GM19467 (cell line): ENCODE data around the gene HERC3.
"Not testable (repeated sequence)": the region's sequence is repeated elsewhere in the genome, so short reads cannot be mapped to it uniquely, and the experiment has no call there.

Experiments
- ATAC-seq: cut with Tn5 transposase; IDR thresholded peaks from one replicate; pipeline ENCODE4 v1.9.1; 2021; ENCODE audit warnings: mild to moderate bottlenecking, moderate library complexity; ENCODE audit not compliant: unreplicated experiment

Gene HERC3

GRCh38 chr4:88606832-88607231, 14.6 kb downstream of the HERC3 start:
- ATAC-seq: no peak

- no peak for ATAC-seq
Observed at GRCh38 chr4:88609387-88609786, 17.1 kb downstream of the HERC3 start.

- not testable (repeated sequence) for ATAC-seq
Observed at GRCh38 chr4:88609794-88610193, 17.5 kb downstream of the HERC3 start.

- no peak for ATAC-seq
Observed at GRCh38 chr4:88610771-88611170, 18.5 kb downstream of the HERC3 start.

GRCh38 chr4:88613417-88613875, 21.2 kb downstream of the HERC3 start:
- peak; percentile 51 for ATAC-seq

- ATAC-seq: no peak
Observed at GRCh38 chr4:88614058-88614457, 21.8 kb downstream of the HERC3 start.

- ATAC-seq: no peak
Observed at GRCh38 chr4:88616275-88617150, 24.2 kb downstream of the HERC3 start.

- ATAC-seq: no peak
Observed at GRCh38 chr4:88618782-88619485, 26.7 kb downstream of the HERC3 start.

GRCh38 chr4:88619971-88620370, 27.7 kb downstream of the HERC3 start:
- ATAC-seq: no peak

- no peak for ATAC-seq
Observed at GRCh38 chr4:88621763-88622327, 29.6 kb downstream of the HERC3 start.

- ATAC-seq: no peak
Observed at GRCh38 chr4:88623097-88623496, 30.8 kb downstream of the HERC3 start.

GRCh38 chr4:88628746-88629145, 36.5 kb downstream of the HERC3 start:
- ATAC-seq: no peak

GRCh38 chr4:88629826-88630225, 37.5 kb downstream of the HERC3 start:
- no peak for ATAC-seq

- no peak for ATAC-seq
Observed at GRCh38 chr4:88630756-88631155, 38.5 kb downstream of the HERC3 start.

- ATAC-seq: no peak
Observed at GRCh38 chr4:88643932-88644331, 51.7 kb downstream of the HERC3 start.

GRCh38 chr4:88645994-88646393, 53.7 kb downstream of the HERC3 start:
- ATAC-seq: no peak

- no peak for ATAC-seq
Observed at GRCh38 chr4:88646528-88647280, 54.4 kb downstream of the HERC3 start.

- ATAC-seq: no peak
Observed at GRCh38 chr4:88649716-88650115, 57.4 kb downstream of the HERC3 start.

- no peak for ATAC-seq
Observed at GRCh38 chr4:88653371-88653946, 61.2 kb downstream of the HERC3 start.

- ATAC-seq: no peak
Observed at GRCh38 chr4:88655226-88655625, 62.9 kb downstream of the HERC3 start.
